ENCODE measurements around the gene MFRP.

Gene MFRP

GRCh38 chr11:119361941-119362725 is 15.6 kb upstream of the MFRP start:
- Histone ChIP-seq H3K4me1 (ENCODE audit: control insufficient read depth in 1 of 2, insufficient read depth in 1 of 2, low read depth in 1 of 2, low read length in 1 of 2) (peaks cover 7 to 14% of the 10 kb centered on the region in 2 experiments), H3K27ac (no peak overlapping the region), H3K36me3 (no peaks in the 10 kb centered on the region), H3K27me3 (peaks cover 94% of the 10 kb centered on the region), H3K9me3 (no peaks in the 10 kb centered on the region), H3K4me3 (ENCODE audit: low read depth in 1 of 2, low read length in 1 of 2) (no peak overlapping the region)
- no peak for TF ChIP-seq CTCF (IDR thresholded peaks at IDR 0.05)

- H3K27ac ChIP-seq = no peak overlapping the region
- no peaks in the 10 kb centered on the region for H3K9me3 ChIP-seq
- H3K27me3 ChIP-seq = peaks cover 94% of the 10 kb centered on the region
- no peaks in the 10 kb centered on the region for H3K36me3 ChIP-seq
- no peak overlapping the region for H3K4me3 ChIP-seq (ENCODE audit: low read depth in 1 of 2, low read length in 1 of 2)
- peaks cover 12 to 22% of the 10 kb centered on the region in 2 experiments for H3K4me1 ChIP-seq (ENCODE audit: control insufficient read depth in 1 of 2, insufficient read depth in 1 of 2, low read depth in 1 of 2, low read length in 1 of 2)
- TF ChIP-seq CTCF (IDR thresholded peaks at IDR 0.05) = no peak
Observed at GRCh38 chr11:119361056-119361787, 14.7 kb upstream of the MFRP start.

- no peak overlapping the region for H3K27ac ChIP-seq
- no peak for TF ChIP-seq CTCF (IDR thresholded peaks at IDR 0.05)
- no peak overlapping the region for H3K4me3 ChIP-seq (ENCODE audit: low read depth in 1 of 2, low read length in 1 of 2)
- no peaks in the 10 kb centered on the region for H3K36me3 ChIP-seq
- H3K4me1 ChIP-seq (ENCODE audit: control insufficient read depth in 1 of 2, insufficient read depth in 1 of 2, low read depth in 1 of 2, low read length in 1 of 2) = peaks cover 14 to 24% of the 10 kb centered on the region in 2 experiments
- peaks cover 94% of the 10 kb centered on the region for H3K27me3 ChIP-seq
- H3K9me3 ChIP-seq = no peaks in the 10 kb centered on the region
Observed at GRCh38 chr11:119359365-119360214, 13.1 kb upstream of the MFRP start.

GRCh38 chr11:119357074-119357473 is 10.6 kb upstream of the MFRP start:
- H3K27ac ChIP-seq = no peak overlapping the region
- no peak for TF ChIP-seq CTCF (IDR thresholded peaks at IDR 0.05)
- H3K36me3 ChIP-seq = no peaks in the 10 kb centered on the region
- H3K9me3 ChIP-seq = no peaks in the 10 kb centered on the region
- peaks cover 8 to 10% of the 10 kb centered on the region in 2 experiments for H3K4me1 ChIP-seq (ENCODE audit: control insufficient read depth in 1 of 2, insufficient read depth in 1 of 2, low read depth in 1 of 2, low read length in 1 of 2)
- H3K4me3 ChIP-seq (ENCODE audit: low read depth in 1 of 2, low read length in 1 of 2) = peak overlapping the region in 1 of 2 experiments; percentile 74
- peaks cover 89% of the 10 kb centered on the region for H3K27me3 ChIP-seq

- peak; percentile 84 for TF ChIP-seq CTCF (IDR thresholded peaks at IDR 0.05)
- peaks cover 8 to 10% of the 10 kb centered on the region in 2 experiments for H3K4me1 ChIP-seq (ENCODE audit: control insufficient read depth in 1 of 2, insufficient read depth in 1 of 2, low read depth in 1 of 2, low read length in 1 of 2)
- peaks cover 89% of the 10 kb centered on the region for H3K27me3 ChIP-seq
- no peak overlapping the region for H3K27ac ChIP-seq
- peak overlapping the region; percentile 71 to 74 for H3K4me3 ChIP-seq (ENCODE audit: low read depth in 1 of 2, low read length in 1 of 2)
- no peaks in the 10 kb centered on the region for H3K36me3 ChIP-seq
- no peaks in the 10 kb centered on the region for H3K9me3 ChIP-seq
Observed at GRCh38 chr11:119356349-119357031, 10.0 kb upstream of the MFRP start.

All from neutrophil (primary cell).